Measurements from ENCODE around the gene COTL1.

DNA sequence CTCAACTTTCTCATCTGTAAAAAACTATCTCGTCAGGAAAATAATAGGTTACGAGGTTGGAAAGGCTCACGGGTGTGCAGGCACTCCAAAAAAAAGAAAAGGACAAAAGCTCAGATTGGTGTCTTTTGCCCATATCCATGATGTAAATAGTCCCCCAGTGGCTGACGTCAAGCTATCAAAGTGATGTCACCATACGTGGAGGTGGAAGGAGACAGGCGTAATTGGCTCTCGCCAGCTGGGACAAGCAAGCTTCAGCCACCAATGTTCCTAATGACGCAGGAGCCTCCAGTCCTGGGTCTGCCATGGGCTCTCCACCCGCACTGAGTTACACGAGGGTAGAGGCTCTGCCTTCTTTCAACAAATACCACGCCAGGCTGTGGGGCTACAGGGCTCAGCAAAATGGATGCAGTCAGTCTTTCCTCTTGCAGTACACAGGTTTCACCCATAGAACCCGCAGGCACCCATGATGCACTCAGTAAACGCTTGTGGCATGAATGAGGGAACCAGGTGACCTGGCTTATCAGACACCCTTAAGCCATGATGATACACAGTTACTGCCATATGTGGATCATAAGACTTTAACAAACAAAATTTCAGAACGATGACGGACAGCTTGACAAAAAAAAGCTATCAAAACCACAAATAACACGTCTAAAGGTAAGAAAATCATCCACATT is 50.5 kb downstream of the COTL1 start:
- TF ChIP-seq, protein P1, sequence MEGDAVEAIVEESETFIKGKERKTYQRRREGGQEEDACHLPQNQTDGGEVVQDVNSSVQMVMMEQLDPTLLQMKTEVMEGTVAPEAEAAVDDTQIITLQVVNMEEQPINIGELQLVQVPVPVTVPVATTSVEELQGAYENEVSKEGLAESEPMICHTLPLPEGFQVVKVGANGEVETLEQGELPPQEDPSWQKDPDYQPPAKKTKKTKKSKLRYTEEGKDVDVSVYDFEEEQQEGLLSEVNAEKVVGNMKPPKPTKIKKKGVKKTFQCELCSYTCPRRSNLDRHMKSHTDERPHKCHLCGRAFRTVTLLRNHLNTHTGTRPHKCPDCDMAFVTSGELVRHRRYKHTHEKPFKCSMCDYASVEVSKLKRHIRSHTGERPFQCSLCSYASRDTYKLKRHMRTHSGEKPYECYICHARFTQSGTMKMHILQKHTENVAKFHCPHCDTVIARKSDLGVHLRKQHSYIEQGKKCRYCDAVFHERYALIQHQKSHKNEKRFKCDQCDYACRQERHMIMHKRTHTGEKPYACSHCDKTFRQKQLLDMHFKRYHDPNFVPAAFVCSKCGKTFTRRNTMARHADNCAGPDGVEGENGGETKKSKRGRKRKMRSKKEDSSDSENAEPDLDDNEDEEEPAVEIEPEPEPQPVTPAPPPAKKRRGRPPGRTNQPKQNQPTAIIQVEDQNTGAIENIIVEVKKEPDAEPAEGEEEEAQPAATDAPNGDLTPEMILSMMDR (IDR thresholded peaks at IDR 0.05), result no peak
- no peak for TF ChIP-seq POLR2A (IDR thresholded peaks at IDR 0.05)

All from heart left ventricle (tissue), 13 donors.